CD14-positive monocyte (primary cell): ENCODE results near the gene ZNF827. TPM values are rescaled to one million over a fixed set of nuclear protein-coding genes. Genes with fewer than 3 reads are reported as not detected.

Experiments used
- DNase-seq, 3 donors: peaks; one replicate each; pipeline ENCODE4 v3.0.0-alpha.2; 2011 to 2022
- H2AFZ ChIP-seq: 2 replicates; pipeline ENCODE4 v1.6.0; 2012; ENCODE audit warnings: mild to moderate bottlenecking, low read depth, low read length, inconsistent platforms; ENCODE audit not compliant: insufficient read depth, poor library complexity, severe bottlenecking
- H3K27ac ChIP-seq, 2 donors: 1 replicate in 1 of 2; 2 replicates in 1 of 2; pipeline ENCODE4 v1.5.1; 2012 to 2013; ENCODE audit warnings: low read length in 2 of 2, control low read depth in 1 of 2, inconsistent platforms in 1 of 2, low read depth in 1 of 2, mild to moderate bottlenecking in 1 of 2
- H3K27me3 ChIP-seq, 2 donors: one replicate each; pipeline versions ENCODE4 v1.6.0 to v1.6.1; 2011 to 2013; ENCODE audit warnings: low read length in 2 of 2; ENCODE audit not compliant: control insufficient read depth in 2 of 2, insufficient read depth in 2 of 2
- H3K36me3 ChIP-seq, 2 donors: replicated peaks in 1 of 2; 1 replicate in 1 of 2; 2 replicates in 1 of 2; pipeline versions ENCODE4 v1.5.1 to v1.6.1; 2012 to 2013; ENCODE audit warnings: low read length in 2 of 2, control low read depth in 1 of 2, inconsistent platforms in 1 of 2, mild to moderate bottlenecking in 1 of 2; ENCODE audit not compliant: insufficient read depth in 2 of 2, control insufficient read depth in 1 of 2
- H3K4me1 ChIP-seq, 2 donors: 1 replicate in 1 of 2; 2 replicates in 1 of 2; pipeline versions ENCODE4 v1.5.1 to v1.6.1; 2012 to 2013; ENCODE audit warnings: low read length in 2 of 2, control low read depth in 1 of 2, inconsistent platforms in 1 of 2, mild to moderate bottlenecking in 1 of 2, moderate library complexity in 1 of 2; ENCODE audit not compliant: insufficient read depth in 2 of 2, control insufficient read depth in 1 of 2
- H3K4me2 ChIP-seq: replicated peaks from 2 replicates; pipeline ENCODE3; 2012; ENCODE audit warnings: low read length, moderate library complexity, mild to moderate bottlenecking; ENCODE audit not compliant: poor library complexity, severe bottlenecking; ENCODE audit errors: extremely low read depth
- H3K4me3 ChIP-seq, 3 experiments: fragments of 200-600 bp in 1 of 3; sonication (generic) in 1 of 3; replicated peaks in 1 of 3; 1 replicate in 2 of 3; 2 replicates in 1 of 3; pipeline ENCODE4 v1.5.1; 2011 to 2013; ENCODE audit warnings: low read length in 3 of 3, mild to moderate bottlenecking in 3 of 3, control low read depth in 2 of 3, low read depth in 2 of 3, inconsistent platforms in 1 of 3, moderate library complexity in 1 of 3
- H3K79me2 ChIP-seq: 2 replicates; pipeline ENCODE4 v1.6.0; 2012; ENCODE audit warnings: mild to moderate bottlenecking, control low read depth, inconsistent platforms, low read length, moderate library complexity; ENCODE audit not compliant: insufficient read depth
- H3K9ac ChIP-seq: 2 replicates; pipeline ENCODE4 v1.6.0; 2017; ENCODE audit warnings: low read length, mild to moderate bottlenecking; ENCODE audit not compliant: insufficient read depth, poor library complexity, severe bottlenecking
- H3K9me3 ChIP-seq, 2 donors: replicated peaks in 1 of 2; 1 replicate in 1 of 2; 2 replicates in 1 of 2; pipeline versions ENCODE4 v1.5.1 to v1.6.1; 2012 to 2013; ENCODE audit warnings: low read length in 2 of 2, control low read depth in 1 of 2; ENCODE audit not compliant: control insufficient read depth in 1 of 2, insufficient read depth in 1 of 2
- H4K20me1 ChIP-seq: 2 replicates; pipeline ENCODE4 v1.6.0; 2012; ENCODE audit warnings: mild to moderate bottlenecking, low read length, control low read depth, moderate library complexity; ENCODE audit not compliant: insufficient read depth
- H3K27ac Mint-ChIP-seq, 7 donors: one replicate each; pipeline ENCODE4 v1.8.0; 2020; ENCODE audit warnings: mild to moderate bottlenecking in 7 of 7, mixed read lengths in 7 of 7, moderate library complexity in 6 of 7, inconsistent platforms in 2 of 7
- H3K27me3 Mint-ChIP-seq, 3 donors: one replicate each; pipeline ENCODE4 v1.8.0; 2021 to 2022; ENCODE audit warnings: low read depth in 3 of 3, mild to moderate bottlenecking in 3 of 3, mixed read lengths in 3 of 3, moderate library complexity in 3 of 3, inconsistent platforms in 1 of 3
- H3K36me3 Mint-ChIP-seq, 2 donors: one replicate each; pipeline ENCODE4 v1.8.0; 2020; ENCODE audit warnings: mixed read lengths in 2 of 2, inconsistent platforms in 1 of 2, mild to moderate bottlenecking in 1 of 2
- H3K4me1 Mint-ChIP-seq: one replicate; pipeline ENCODE4 v1.8.0; 2020; ENCODE audit warnings: mild to moderate bottlenecking, mixed read lengths
- H3K4me3 Mint-ChIP-seq, 2 donors: one replicate each; pipeline ENCODE4 v1.8.0; 2020; ENCODE audit warnings: mild to moderate bottlenecking in 2 of 2, mixed read lengths in 2 of 2, moderate library complexity in 1 of 2
- H3K9me3 Mint-ChIP-seq, 7 donors: one replicate each; pipeline ENCODE4 v1.8.0; 2020 to 2022; ENCODE audit warnings: mixed read lengths in 7 of 7, mild to moderate bottlenecking in 6 of 7, moderate library complexity in 6 of 7, inconsistent platforms in 2 of 7
- WGBS: methylation state at CpG from one replicate; pipeline ENCODE4 v1.1.5; 2013; ENCODE audit warnings: missing lambda C conversion rate; ENCODE audit not compliant: insufficient coverage; 5-methylcytosine and 5-hydroxymethylcytosine counted together
- intact Hi-C, 2 donors: fragments of 100-400 bp; cut with micrococcal nuclease; formaldehyde crosslinking; loops; one replicate each; pipeline versions ENCODE4 v1.15.0 to v1.15.1; 2023
- polyA plus RNA-seq, 3 donors: library from polyadenylated mRNA; depleted of rRNA in 1 of 3; unstranded in 2 of 3; stranded (reverse) in 1 of 3; fragments of 300-500 nt in 2 of 3; fragments of >200 nt in 1 of 3; fragmentation: Illumina TruSeq in 2 of 3; gene quantifications; 1 replicate in 2 of 3; 2 replicates in 1 of 3; pipeline ENCODE4 v1.2.3, GENCODE V29; 2012 to 2021
- TF ChIP-seq, protein P1 (sequence below): fragments of 200-600 bp; IDR thresholded peaks from one replicate; pipeline ENCODE4 v1.8.0; 2022; ENCODE audit warnings: antibody characterized with exemption, mild to moderate bottlenecking

Gene ZNF827
- polyA plus RNA-seq, 3 donors = 0.04 TPM; not detected in 2

DNA sequence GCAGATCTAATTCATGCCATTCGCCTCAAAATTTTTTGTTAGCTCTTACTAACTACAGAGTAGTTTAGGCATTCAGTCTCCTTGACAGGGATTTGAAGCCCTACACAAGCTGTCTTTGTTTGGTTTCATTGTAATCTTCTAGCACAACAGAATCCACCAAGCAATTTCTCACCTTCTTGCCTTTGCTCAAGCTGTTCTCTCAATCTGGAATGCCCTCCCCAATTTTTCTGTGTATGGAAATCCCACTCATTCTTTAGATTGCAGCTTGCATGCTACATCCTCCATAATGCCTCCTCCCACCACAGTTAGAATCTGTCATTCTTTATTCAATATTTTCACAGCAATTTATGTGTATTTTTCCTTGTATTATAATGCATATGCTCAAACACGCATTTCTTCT is 195.0 kb downstream of the ZNF827 start:
- Histone ChIP-seq H3K9ac (no peak overlapping the region), H3K79me2 (no peaks in the 10 kb centered on the region), H3K4me2 (no peak overlapping the region), H3K4me3 (no peak overlapping the region), H3K27ac (no peak overlapping the region), H4K20me1 (no peaks in the 10 kb centered on the region), H3K4me1 (no peaks in the 10 kb centered on the region), H2AFZ (no peak overlapping the region), H3K27me3 (no peaks in the 10 kb centered on the region), H3K36me3 (no peaks in the 10 kb centered on the region), H3K9me3 (no peaks in the 10 kb centered on the region)
- peaks cover 0 to 3% (median 2%) of the 10 kb centered on the region in 7 donors for H3K9me3 Mint-ChIP-seq
- DNase-seq = no peak
- H3K36me3 Mint-ChIP-seq = no peaks in the 10 kb centered on the region
- TF ChIP-seq, protein P1, sequence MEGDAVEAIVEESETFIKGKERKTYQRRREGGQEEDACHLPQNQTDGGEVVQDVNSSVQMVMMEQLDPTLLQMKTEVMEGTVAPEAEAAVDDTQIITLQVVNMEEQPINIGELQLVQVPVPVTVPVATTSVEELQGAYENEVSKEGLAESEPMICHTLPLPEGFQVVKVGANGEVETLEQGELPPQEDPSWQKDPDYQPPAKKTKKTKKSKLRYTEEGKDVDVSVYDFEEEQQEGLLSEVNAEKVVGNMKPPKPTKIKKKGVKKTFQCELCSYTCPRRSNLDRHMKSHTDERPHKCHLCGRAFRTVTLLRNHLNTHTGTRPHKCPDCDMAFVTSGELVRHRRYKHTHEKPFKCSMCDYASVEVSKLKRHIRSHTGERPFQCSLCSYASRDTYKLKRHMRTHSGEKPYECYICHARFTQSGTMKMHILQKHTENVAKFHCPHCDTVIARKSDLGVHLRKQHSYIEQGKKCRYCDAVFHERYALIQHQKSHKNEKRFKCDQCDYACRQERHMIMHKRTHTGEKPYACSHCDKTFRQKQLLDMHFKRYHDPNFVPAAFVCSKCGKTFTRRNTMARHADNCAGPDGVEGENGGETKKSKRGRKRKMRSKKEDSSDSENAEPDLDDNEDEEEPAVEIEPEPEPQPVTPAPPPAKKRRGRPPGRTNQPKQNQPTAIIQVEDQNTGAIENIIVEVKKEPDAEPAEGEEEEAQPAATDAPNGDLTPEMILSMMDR = no peak
- H3K27ac Mint-ChIP-seq = no peak overlapping the region
- H3K4me1 Mint-ChIP-seq = no peaks in the 10 kb centered on the region
- H3K4me3 Mint-ChIP-seq = no peak overlapping the region
- WGBS = no CpG with 5 or more reads among the region's 2 CpGs
- intact Hi-C loops = no loop called here
- peaks cover 1 to 4% (median 2%) of the 10 kb centered on the region in 3 donors for H3K27me3 Mint-ChIP-seq

DNA sequence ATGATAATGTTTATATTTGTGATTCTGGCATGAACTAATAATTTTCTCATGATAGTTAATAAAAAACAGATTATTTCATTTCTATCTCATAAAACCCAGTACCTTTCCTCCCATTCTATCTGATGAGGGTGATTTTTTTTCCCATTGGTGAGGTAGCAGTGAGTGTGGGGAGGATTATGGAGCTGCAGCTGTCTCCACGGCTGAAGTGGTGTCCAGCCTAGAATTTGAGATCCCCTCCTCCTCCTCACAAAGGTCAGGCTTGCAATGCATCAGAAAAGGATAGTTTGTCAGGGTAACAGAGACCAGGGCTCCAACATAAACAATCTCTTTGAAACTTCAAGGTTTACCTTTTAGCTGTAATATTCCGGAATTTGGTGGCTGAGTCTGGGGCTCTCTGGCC is 197.8 kb downstream of the ZNF827 start:
- Mint-ChIP-seq H3K27ac (no peak overlapping the region), H3K4me3 (no peak overlapping the region), H3K36me3 (no peaks in the 10 kb centered on the region), H3K27me3 (peaks cover 0 to 3% (median 2%) of the 10 kb centered on the region in 3 donors), H3K4me1 (no peaks in the 10 kb centered on the region), H3K9me3 (peaks cover 0 to 3% (median 0%) of the 10 kb centered on the region in 7 donors)
- DNase-seq = no peak
- Histone ChIP-seq H3K27ac (no peak overlapping the region), H3K36me3 (no peaks in the 10 kb centered on the region), H3K4me2 (no peak overlapping the region), H3K9ac (no peak overlapping the region), H3K9me3 (no peaks in the 10 kb centered on the region), H3K4me3 (no peak overlapping the region), H3K4me1 (no peaks in the 10 kb centered on the region), H4K20me1 (no peaks in the 10 kb centered on the region), H3K27me3 (no peaks in the 10 kb centered on the region), H2AFZ (no peak overlapping the region), H3K79me2 (no peaks in the 10 kb centered on the region)
- no CpG with 5 or more reads among the region's 2 CpGs for WGBS
- intact Hi-C loops = no loop called here
- TF ChIP-seq, protein P1 = no peak
